Measurements from ENCODE around the gene MAPK1IP1L. TPM values are rescaled to one million over a fixed set of nuclear protein-coding genes. Genes with fewer than 3 reads are reported as not detected.

Gene MAPK1IP1L
- total RNA-seq, 2 experiments from 2014 or later = 24.6 to 94.8 TPM

- ChIA-PET CTCF (ENCODE audit: unreplicated experiment) (no interaction called here), POLR2A (interaction anchor here (0.5 to 1.5 kb wide), 3 partner anchors 34 to 136 kb away, joined by 3 to 4 read pairs (median 4); no protein-coding TSS in a partner anchor)
- Histone ChIP-seq H3K36me3 (ENCODE audit: insufficient read depth, low read length) (no peaks in the 10 kb centered on the region), H3K4me1 (ENCODE audit: insufficient read depth, low read length, poor library complexity, severe bottlenecking) (peaks cover 5% of the 10 kb centered on the region), H3K4me3 (ENCODE audit: low read depth, low read length, poor library complexity, severe bottlenecking) (no peak overlapping the region), H2AFZ (ENCODE audit: low read length) (no peak overlapping the region), H3K9me2 (ENCODE audit: insufficient read depth, low read length) (no peaks in the 10 kb centered on the region), H3K4me2 (ENCODE audit: low read length) (no peak overlapping the region), H3K27ac (ENCODE audit: low read depth, low read length, poor library complexity, severe bottlenecking) (no peak overlapping the region), H3K9me3 (ENCODE audit: low read length) (no peaks in the 10 kb centered on the region), H4K20me1 (ENCODE audit: insufficient read depth, low read length) (no peaks in the 10 kb centered on the region), H3K79me2 (ENCODE audit: insufficient read depth, low read depth, low read length) (no peaks in the 10 kb centered on the region)
- no peak for TF ChIP-seq EZH2phosphoT487 (IDR thresholded peaks at IDR 0.05; ENCODE audit: borderline replicate concordance, low read depth, low read length)
- no peak for TF ChIP-seq CTCF (conservative IDR thresholded peaks at IDR 0.05; ENCODE audit: low read length)
- intact Hi-C loops (cut with micrococcal nuclease; ENCODE audit: unreplicated experiment) = loop anchor here (5.0 to 10.0 kb wide), 3 partner anchors 45 to 338 kb away; no protein-coding TSS in a partner anchor
- no peak for DNase-seq (ENCODE audit: low spot score)
- BruUV-seq (replicated peaks) = no TSS peak
These were observed 35.5 kb downstream of the MAPK1IP1L start for GRCh38 chr14:55086938-55087337.

- POLR2A ChIA-PET = no interaction called here
- H3K79me2 ChIP-seq (ENCODE audit: insufficient read depth, low read depth, low read length) = no peaks in the 10 kb centered on the region
- CTCF ChIA-PET (ENCODE audit: unreplicated experiment) = no interaction called here
- intact Hi-C loops (cut with micrococcal nuclease; ENCODE audit: unreplicated experiment) = loop anchor here (5.0 to 10.0 kb wide), 3 partner anchors 44 to 336 kb away; no protein-coding TSS in a partner anchor
- no peak for TF ChIP-seq CTCF (conservative IDR thresholded peaks at IDR 0.05; ENCODE audit: low read length)
- no peak for TF ChIP-seq EZH2phosphoT487 (IDR thresholded peaks at IDR 0.05; ENCODE audit: borderline replicate concordance, low read depth, low read length)
- no peak overlapping the region for H2AFZ ChIP-seq (ENCODE audit: low read length)
- BruUV-seq (replicated peaks) = no TSS peak
- H3K9me3 ChIP-seq (ENCODE audit: low read length) = no peaks in the 10 kb centered on the region
- peaks cover 12% of the 10 kb centered on the region for H3K4me1 ChIP-seq (ENCODE audit: insufficient read depth, low read length, poor library complexity, severe bottlenecking)
- H3K4me2 ChIP-seq (ENCODE audit: low read length) = no peak overlapping the region
- no peaks in the 10 kb centered on the region for H3K36me3 ChIP-seq (ENCODE audit: insufficient read depth, low read length)
- no peak for DNase-seq (ENCODE audit: low spot score)
- no peak overlapping the region for H3K27ac ChIP-seq (ENCODE audit: low read depth, low read length, poor library complexity, severe bottlenecking)
- H3K9me2 ChIP-seq (ENCODE audit: insufficient read depth, low read length) = no peaks in the 10 kb centered on the region
- no peak overlapping the region for H3K4me3 ChIP-seq (ENCODE audit: low read depth, low read length, poor library complexity, severe bottlenecking)
- no peaks in the 10 kb centered on the region for H4K20me1 ChIP-seq (ENCODE audit: insufficient read depth, low read length)
These were observed 36.9 kb downstream of the MAPK1IP1L start for GRCh38 chr14:55088356-55088755.

GRCh38 chr14:55092341-55092740 is 40.9 kb downstream of the MAPK1IP1L start:
- TF ChIP-seq CTCF (conservative IDR thresholded peaks at IDR 0.05; ENCODE audit: low read length) = no peak
- no peak for TF ChIP-seq EZH2phosphoT487 (IDR thresholded peaks at IDR 0.05; ENCODE audit: borderline replicate concordance, low read depth, low read length)
- no TSS peak for BruUV-seq (replicated peaks)
- intact Hi-C loops (cut with micrococcal nuclease; ENCODE audit: unreplicated experiment) = no loop called here
- Histone ChIP-seq H3K9me2 (ENCODE audit: insufficient read depth, low read length) (no peaks in the 10 kb centered on the region), H3K4me1 (ENCODE audit: insufficient read depth, low read length, poor library complexity, severe bottlenecking) (peaks cover 12% of the 10 kb centered on the region), H3K27ac (ENCODE audit: low read depth, low read length, poor library complexity, severe bottlenecking) (no peak overlapping the region), H3K79me2 (ENCODE audit: insufficient read depth, low read depth, low read length) (no peaks in the 10 kb centered on the region), H3K4me2 (ENCODE audit: low read length) (no peak overlapping the region), H3K4me3 (ENCODE audit: low read depth, low read length, poor library complexity, severe bottlenecking) (no peak overlapping the region), H4K20me1 (ENCODE audit: insufficient read depth, low read length) (no peaks in the 10 kb centered on the region), H3K9me3 (ENCODE audit: low read length) (no peaks in the 10 kb centered on the region), H2AFZ (ENCODE audit: low read length) (peak overlapping the region; percentile 77; the same call in 1 of the 2 replicates), H3K36me3 (ENCODE audit: insufficient read depth, low read length) (no peaks in the 10 kb centered on the region)
- DNase-seq (ENCODE audit: low spot score) = no peak
- POLR2A ChIA-PET = interaction anchor here (0.8 to 1.3 kb wide), 5 partner anchors 8 to 22 kb away, joined by 3 to 14 read pairs (median 3); no protein-coding TSS in a partner anchor
- CTCF ChIA-PET (ENCODE audit: unreplicated experiment) = interaction anchor here (1.1 kb wide), 1 partner anchor 68 kb away, joined by 3 read pairs; no protein-coding TSS in a partner anchor
